ENCODE results near the gene TBX3. TPM values are rescaled to one million over a fixed set of nuclear protein-coding genes. Genes with fewer than 3 reads are reported as not detected.
A peak's percentile ranks its signal among the peaks of the same experiment; 100 is the strongest.

Gene TBX3
- total and polyA plus RNA-seq, 4 donors, result 5.8 to 26.8 (median 17.6) TPM

GRCh38 chr12:114636723-114637480, 47.1 kb downstream of the TBX3 start:
- H3K36me3 ChIP-seq (ENCODE audit: control insufficient read depth in 4 of 4, insufficient read depth in 3 of 4, low read depth in 1 of 4, low read length in 3 of 4), result no peaks in the 10 kb centered on the region
- H3K9ac ChIP-seq (ENCODE audit: low read depth in 1 of 2, low read length in 2 of 2), result no peak overlapping the region
- no peak for DNase-seq (ENCODE audit: low spot score)
- TF ChIP-seq FOXA1 (IDR thresholded peaks at IDR 0.05) (no peak), ZBTB33 (IDR thresholded peaks at IDR 0.05) (no peak), YY1 (IDR thresholded peaks at IDR 0.05) (no peak), HNF4A (conservative IDR thresholded peaks at IDR 0.05) (no peak), GABPA (IDR thresholded peaks at IDR 0.05 in 1 of 2, conservative IDR thresholded peaks at IDR 0.05 in 1 of 2) (no peak), JUND (IDR thresholded peaks at IDR 0.05) (no peak), RAD21 (IDR thresholded peaks at IDR 0.05) (peak; percentile 44 to 60), CTCF (IDR thresholded peaks at IDR 0.05; ENCODE audit: low read depth, low read length, missing input control) (peak; percentile 28)
- TF ChIP-seq, protein P1, sequence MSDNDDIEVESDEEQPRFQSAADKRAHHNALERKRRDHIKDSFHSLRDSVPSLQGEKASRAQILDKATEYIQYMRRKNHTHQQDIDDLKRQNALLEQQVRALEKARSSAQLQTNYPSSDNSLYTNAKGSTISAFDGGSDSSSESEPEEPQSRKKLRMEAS (IDR thresholded peaks at IDR 0.05), result no peak
- TF ChIP-seq, protein P2, sequence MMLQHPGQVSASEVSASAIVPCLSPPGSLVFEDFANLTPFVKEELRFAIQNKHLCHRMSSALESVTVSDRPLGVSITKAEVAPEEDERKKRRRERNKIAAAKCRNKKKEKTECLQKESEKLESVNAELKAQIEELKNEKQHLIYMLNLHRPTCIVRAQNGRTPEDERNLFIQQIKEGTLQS (IDR thresholded peaks at IDR 0.05), result no peak
- 56% methylated on average over 15 of the region's 15 CpGs for WGBS
- H3K4me1 ChIP-seq (ENCODE audit: control insufficient read depth in 4 of 4, insufficient read depth in 4 of 4, low read length in 3 of 4), result no peaks in the 10 kb centered on the region
- no peak overlapping the region for H3K27ac ChIP-seq (ENCODE audit: low read depth in 1 of 2, low read length in 2 of 2)
- no peak overlapping the region for H3K4me3 ChIP-seq (ENCODE audit: low read depth in 1 of 3, low read length in 3 of 3)
- no peaks in the 10 kb centered on the region for H3K27me3 ChIP-seq (ENCODE audit: control insufficient read depth in 4 of 4, insufficient read depth in 4 of 4, low read length in 3 of 4)
- H3K9me3 ChIP-seq (ENCODE audit: control insufficient read depth in 4 of 4, low read length in 3 of 4), result no peaks in the 10 kb centered on the region

DNA sequence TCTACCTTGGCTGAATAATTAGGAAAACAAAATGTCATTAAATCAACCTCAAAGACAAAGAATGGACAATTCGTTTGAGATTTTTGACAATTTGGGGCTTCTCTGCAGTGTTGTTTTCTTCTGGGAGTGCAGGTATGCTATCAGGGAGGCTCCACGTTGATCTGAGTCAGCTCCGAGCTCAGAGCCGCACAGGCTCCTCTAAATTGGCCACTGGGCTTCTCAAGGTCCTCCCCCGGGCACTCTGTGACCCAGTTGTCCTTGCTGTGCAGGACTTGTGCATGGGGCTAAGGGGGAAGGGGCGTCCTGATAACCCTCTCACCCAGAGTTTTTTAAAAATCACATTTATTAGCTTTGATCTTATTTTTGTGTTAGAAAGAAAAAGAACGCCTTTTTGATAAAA, 52.7 kb downstream of the TBX3 start:
- no peaks in the 10 kb centered on the region for H3K27me3 ChIP-seq (ENCODE audit: control insufficient read depth in 4 of 4, insufficient read depth in 4 of 4, low read length in 3 of 4)
- no peaks in the 10 kb centered on the region for H3K36me3 ChIP-seq (ENCODE audit: control insufficient read depth in 4 of 4, insufficient read depth in 3 of 4, low read depth in 1 of 4, low read length in 3 of 4)
- no peak overlapping the region for H3K9ac ChIP-seq (ENCODE audit: low read depth in 1 of 2, low read length in 2 of 2)
- no peak overlapping the region for H3K27ac ChIP-seq (ENCODE audit: low read depth in 1 of 2, low read length in 2 of 2)
- no peak overlapping the region for H3K4me3 ChIP-seq (ENCODE audit: low read depth in 1 of 3, low read length in 3 of 3)
- H3K9me3 ChIP-seq (ENCODE audit: control insufficient read depth in 4 of 4, low read length in 3 of 4), result no peaks in the 10 kb centered on the region
- DNase-seq (ENCODE audit: low spot score), result no peak
- H3K4me1 ChIP-seq (ENCODE audit: control insufficient read depth in 4 of 4, insufficient read depth in 4 of 4, low read length in 3 of 4), result no peaks in the 10 kb centered on the region
- WGBS, result 71% methylated on average over 7 of the region's 7 CpGs
- no peak for TF ChIP-seq HNF4A (conservative IDR thresholded peaks at IDR 0.05)
- TF ChIP-seq, protein P1 (IDR thresholded peaks at IDR 0.05), result no peak
- no peak for TF ChIP-seq REST (IDR thresholded peaks at IDR 0.05)
- TF ChIP-seq FOXA2 (IDR thresholded peaks at IDR 0.05), result no peak
- no peak for TF ChIP-seq SP1 (IDR thresholded peaks at IDR 0.05)
- TF ChIP-seq, protein P2 (IDR thresholded peaks at IDR 0.05), result no peak
- TF ChIP-seq HNF4G (IDR thresholded peaks at IDR 0.05), result no peak
- no peak for TF ChIP-seq RXRA (IDR thresholded peaks at IDR 0.05)
- no peak for TF ChIP-seq NR2F2 (IDR thresholded peaks at IDR 0.05)
- TF ChIP-seq ZBTB33 (IDR thresholded peaks at IDR 0.05), result no peak
- TF ChIP-seq CTCF (IDR thresholded peaks at IDR 0.05; ENCODE audit: low read depth, low read length, missing input control), result no peak
- TF ChIP-seq GABPA (IDR thresholded peaks at IDR 0.05 in 1 of 2, conservative IDR thresholded peaks at IDR 0.05 in 1 of 2), result no peak
- TF ChIP-seq JUND (IDR thresholded peaks at IDR 0.05), result no peak
- TF ChIP-seq RAD21 (IDR thresholded peaks at IDR 0.05), result no peak
- no peak for TF ChIP-seq TAF1 (conservative IDR thresholded peaks at IDR 0.05)

Data from liver (tissue), 9 donors.